Testis (tissue), 3 donors: ENCODE measurements around the gene PLA2G4F. TPM values are rescaled to one million over a fixed set of nuclear protein-coding genes. Genes with fewer than 3 reads are reported as not detected.
A peak's percentile ranks its signal among the peaks of the same experiment; 100 is the strongest.

Source experiments
- DNase-seq: peaks from one replicate; pipeline ENCODE4 v3.0.0-alpha.2; 2019
- H3K27ac ChIP-seq, 2 donors: fragments of 200-600 bp; sonication (generic); one replicate each; pipeline ENCODE4 v1.5.1; 2019
- H3K27me3 ChIP-seq: fragments of 200-600 bp; sonication (generic); one replicate; pipeline ENCODE4 v1.5.1; 2019
- H3K36me3 ChIP-seq: fragments of 200-600 bp; sonication (generic); one replicate; pipeline ENCODE4 v1.5.1; 2017; ENCODE audit warnings: low read depth; ENCODE audit errors: missing control alignments
- H3K4me1 ChIP-seq: fragments of 200-600 bp; sonication (generic); one replicate; pipeline ENCODE4 v1.5.1; 2019
- H3K4me3 ChIP-seq, 2 donors: fragments of 200-600 bp; sonication (generic); one replicate each; pipeline ENCODE4 v1.5.1; 2017 to 2019
- H3K9me3 ChIP-seq: fragments of 200-600 bp; sonication (generic); one replicate; pipeline ENCODE4 v1.5.1; 2017
- POLR2A ChIP-seq: fragments of 450-650 bp; IDR thresholded peaks from one replicate; pipeline ENCODE4 v1.6.1; 2017; ENCODE audit warnings: antibody characterized with exemption, mild to moderate bottlenecking, moderate library complexity
- WGBS, 2 donors: methylation state at CpG; one replicate each; pipeline ENCODE4 v1.1.5; 2018; 5-methylcytosine and 5-hydroxymethylcytosine counted together
- intact Hi-C: fragments of 100-400 bp; cut with DNase I; formaldehyde crosslinking; loops from one replicate; pipeline ENCODE4 v1.15.1; 2023; ENCODE audit warnings: low total_unique reads
- polyA plus RNA-seq: library from polyadenylated mRNA; stranded (reverse); fragments of 350-450 nt; fragmentation: Illumina TruSeq; extraction: RNeasy Lipid Tissue Mini Kit (QIAGEN cat#74804); gene quantifications from one replicate; pipeline ENCODE4 v1.2.3, GENCODE V29; 2014; ENCODE audit warnings: low read depth, low replicate concordance; ENCODE audit not compliant: insufficient read depth
- total RNA-seq, 2 donors: library from RNA; depleted of rRNA; stranded (reverse); fragments of >200 nt; gene quantifications; one replicate each; pipeline ENCODE4 v1.2.3, GENCODE V29; 2016
- TF ChIP-seq, protein P1 (sequence below), 3 experiments: fragments of 450-650 bp in 2 of 3; fragments of 200-600 bp in 1 of 3; sonication (generic) in 1 of 3; IDR thresholded peaks; one replicate each; pipeline ENCODE4 v1.5.1; 2016 to 2019; ENCODE audit warnings: antibody characterized with exemption in 3 of 3, mild to moderate bottlenecking in 2 of 3, moderate library complexity in 1 of 3

Gene PLA2G4F
- total and polyA plus RNA-seq, 3 donors from 2014 or later = 0.12 to 0.31 (median 0.15) TPM

DNA sequence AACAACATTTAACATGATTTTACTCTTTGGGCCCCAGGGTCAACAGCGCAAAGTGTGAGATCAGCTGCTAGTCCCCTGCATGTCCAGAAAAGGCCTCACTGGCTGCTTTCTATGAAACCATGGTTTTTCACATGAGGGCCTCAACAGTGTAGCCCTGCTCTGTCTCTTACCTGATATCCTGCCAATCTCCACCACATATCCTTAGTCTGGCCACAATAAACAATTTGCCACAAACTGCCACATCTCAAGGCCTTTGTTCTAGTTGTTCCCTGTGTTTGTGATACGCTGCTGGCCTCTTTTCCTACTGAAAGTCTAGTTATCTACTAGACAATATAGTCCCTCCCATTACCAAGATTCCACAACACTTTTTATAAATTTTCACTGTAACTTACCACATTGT, 33.9 kb upstream of the PLA2G4F start:
- TF ChIP-seq POLR2A = no peak
- TF ChIP-seq, protein P1, sequence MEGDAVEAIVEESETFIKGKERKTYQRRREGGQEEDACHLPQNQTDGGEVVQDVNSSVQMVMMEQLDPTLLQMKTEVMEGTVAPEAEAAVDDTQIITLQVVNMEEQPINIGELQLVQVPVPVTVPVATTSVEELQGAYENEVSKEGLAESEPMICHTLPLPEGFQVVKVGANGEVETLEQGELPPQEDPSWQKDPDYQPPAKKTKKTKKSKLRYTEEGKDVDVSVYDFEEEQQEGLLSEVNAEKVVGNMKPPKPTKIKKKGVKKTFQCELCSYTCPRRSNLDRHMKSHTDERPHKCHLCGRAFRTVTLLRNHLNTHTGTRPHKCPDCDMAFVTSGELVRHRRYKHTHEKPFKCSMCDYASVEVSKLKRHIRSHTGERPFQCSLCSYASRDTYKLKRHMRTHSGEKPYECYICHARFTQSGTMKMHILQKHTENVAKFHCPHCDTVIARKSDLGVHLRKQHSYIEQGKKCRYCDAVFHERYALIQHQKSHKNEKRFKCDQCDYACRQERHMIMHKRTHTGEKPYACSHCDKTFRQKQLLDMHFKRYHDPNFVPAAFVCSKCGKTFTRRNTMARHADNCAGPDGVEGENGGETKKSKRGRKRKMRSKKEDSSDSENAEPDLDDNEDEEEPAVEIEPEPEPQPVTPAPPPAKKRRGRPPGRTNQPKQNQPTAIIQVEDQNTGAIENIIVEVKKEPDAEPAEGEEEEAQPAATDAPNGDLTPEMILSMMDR (IDR thresholded peaks at IDR 0.05) = no peak
- Histone ChIP-seq H3K36me3 (no peaks in the 10 kb centered on the region), H3K4me3 (no peak overlapping the region), H3K27ac (no peak overlapping the region), H3K27me3 (no peaks in the 10 kb centered on the region), H3K9me3 (no peaks in the 10 kb centered on the region), H3K4me1 (peaks cover 11% of the 10 kb centered on the region)
- intact Hi-C loops = no loop called here
- 84 to 88% methylated on average over 2 of the region's 2 CpGs for WGBS, 2 donors
- peak; percentile 32 for DNase-seq

DNA sequence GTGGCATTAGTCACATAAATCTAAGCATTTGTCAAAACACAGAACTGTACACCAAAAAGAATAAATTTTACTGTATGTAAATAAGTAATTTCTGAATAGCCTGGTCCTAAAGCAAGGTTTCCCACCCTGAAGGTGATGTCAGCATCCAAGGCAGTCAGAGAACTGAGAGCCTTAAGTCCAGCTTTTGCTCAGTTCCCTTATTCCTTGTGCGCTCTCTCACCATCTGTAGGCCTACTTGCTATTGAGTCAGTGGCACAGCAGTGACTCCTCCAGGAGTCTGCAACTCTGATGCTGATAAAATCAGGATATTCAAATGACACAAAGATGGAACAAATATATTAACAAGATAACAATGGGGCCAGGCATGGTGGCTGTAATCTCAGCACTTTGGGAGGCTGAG, 29.4 kb upstream of the PLA2G4F start:
- WGBS, 2 donors = 92 to 97% methylated on average over 1 of the region's 1 CpG

DNA sequence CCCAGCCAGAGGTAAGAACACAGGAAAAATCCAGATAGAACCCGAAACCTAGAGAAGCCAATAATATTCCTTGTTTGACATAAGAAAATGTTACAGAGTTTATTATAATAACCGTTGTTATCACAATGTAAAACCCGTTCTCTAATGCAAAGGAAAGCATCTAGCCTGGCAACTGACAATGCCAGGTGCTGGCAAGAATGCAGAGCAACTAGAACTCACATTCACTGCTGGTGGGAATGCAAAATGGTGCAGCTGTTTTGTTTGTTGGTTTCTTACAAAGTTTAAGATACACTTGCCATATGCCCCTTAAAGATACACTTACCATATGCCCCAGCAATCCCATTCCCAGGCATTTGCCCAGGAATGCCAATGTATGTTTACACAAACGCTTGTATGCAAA, 28.3 kb upstream of the PLA2G4F start:
- H3K4me1 ChIP-seq = peaks cover 5% of the 10 kb centered on the region
- intact Hi-C loops = no loop called here
- no peak for DNase-seq
- H3K27me3 ChIP-seq = no peaks in the 10 kb centered on the region
- no peak overlapping the region for H3K27ac ChIP-seq
- no peaks in the 10 kb centered on the region for H3K36me3 ChIP-seq
- WGBS, 2 donors = 81 to 83% methylated on average over 4 of the region's 4 CpGs
- no peaks in the 10 kb centered on the region for H3K9me3 ChIP-seq
- TF ChIP-seq POLR2A = no peak
- TF ChIP-seq, protein P1 (IDR thresholded peaks at IDR 0.05) = no peak
- H3K4me3 ChIP-seq = no peak overlapping the region

More for the DNA sequence above, 29.4 kb upstream of the PLA2G4F start:
- intact Hi-C loops = no loop called here
- no peak for TF ChIP-seq POLR2A
- TF ChIP-seq, protein P1 (IDR thresholded peaks at IDR 0.05) = no peak
- Histone ChIP-seq H3K9me3 (no peaks in the 10 kb centered on the region), H3K4me1 (peaks cover 10% of the 10 kb centered on the region), H3K27ac (no peak overlapping the region), H3K4me3 (no peak overlapping the region), H3K27me3 (no peaks in the 10 kb centered on the region), H3K36me3 (no peaks in the 10 kb centered on the region)
- no peak for DNase-seq

DNA sequence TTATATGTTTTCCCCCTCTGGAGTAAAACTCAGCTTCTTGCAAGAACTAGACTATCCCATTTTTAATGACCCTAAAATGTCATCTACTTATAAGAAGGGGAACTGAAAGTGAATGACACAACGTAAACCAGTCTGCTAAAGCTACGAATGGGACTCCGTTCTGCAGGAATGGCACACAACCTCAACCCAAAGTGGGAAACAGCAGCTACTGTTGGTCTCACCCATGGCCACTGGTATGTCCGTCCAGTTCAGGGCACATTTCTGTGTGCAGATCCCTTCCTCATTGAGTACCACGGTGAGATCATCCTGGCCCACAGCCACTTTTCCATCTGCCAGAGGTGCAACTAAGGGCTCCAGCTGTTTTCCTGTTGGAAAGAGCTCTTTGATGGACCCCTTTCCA, 27.9 kb upstream of the PLA2G4F start:
- intact Hi-C loops = no loop called here

DNA sequence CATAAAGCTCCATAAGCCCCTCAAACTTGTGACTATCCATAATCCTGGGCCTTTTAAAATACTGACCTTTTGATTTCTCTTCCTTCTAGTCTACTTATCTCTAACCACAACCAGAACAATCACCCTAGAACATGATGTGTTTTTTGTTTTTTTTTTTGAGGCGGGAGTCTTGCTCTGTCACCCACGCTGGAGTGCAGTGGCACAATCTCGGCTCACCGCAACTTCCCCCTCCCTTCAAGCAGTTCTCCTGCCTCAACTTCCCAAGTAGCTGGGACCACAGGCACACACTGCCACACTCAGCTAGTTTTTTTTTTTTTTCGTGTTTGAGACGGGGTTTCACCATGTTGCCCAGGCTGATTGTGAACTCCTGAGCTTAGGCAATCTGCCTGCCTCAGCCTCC, 26.5 kb upstream of the PLA2G4F start:
- Histone ChIP-seq H3K4me1 (no peaks in the 10 kb centered on the region), H3K9me3 (no peaks in the 10 kb centered on the region), H3K36me3 (no peaks in the 10 kb centered on the region), H3K27me3 (no peaks in the 10 kb centered on the region), H3K4me3 (no peak overlapping the region), H3K27ac (no peak overlapping the region)
- WGBS, 2 donors = 72 to 81% methylated on average over 6 of the region's 6 CpGs
- TF ChIP-seq, protein P1 (IDR thresholded peaks at IDR 0.05) = no peak
- no peak for TF ChIP-seq POLR2A
- intact Hi-C loops = no loop called here
- DNase-seq = no peak

More for the DNA sequence above, 27.9 kb upstream of the PLA2G4F start:
- no peaks in the 10 kb centered on the region for H3K9me3 ChIP-seq
- H3K4me1 ChIP-seq = peaks cover 5% of the 10 kb centered on the region
- DNase-seq = no peak
- H3K27me3 ChIP-seq = no peaks in the 10 kb centered on the region
- TF ChIP-seq, protein P1 (IDR thresholded peaks at IDR 0.05) = no peak
- no peak for TF ChIP-seq POLR2A
- H3K36me3 ChIP-seq = no peaks in the 10 kb centered on the region
- 80 to 87% methylated on average over 4 to 5 of the region's 5 CpGs for WGBS, 2 donors
- no peak overlapping the region for H3K4me3 ChIP-seq
- H3K27ac ChIP-seq = no peak overlapping the region
